Endothelial cell of umbilical vein (primary cell): ENCODE measurements around the gene EGFL6.

Source experiments
- EZH2 ChIP-seq: IDR thresholded peaks from 2 replicates; pipeline ENCODE4 v1.6.1; 2012; ENCODE audit warnings: borderline replicate concordance, low read depth, mild to moderate bottlenecking, moderate library complexity, low read length, inconsistent platforms; ENCODE audit not compliant: severe bottlenecking
- GATA2 ChIP-seq: IDR thresholded peaks from 2 replicates; pipeline ENCODE4 v1.7.0; 2011; ENCODE audit warnings: low read depth, mild to moderate bottlenecking, moderate library complexity, mixed read lengths, low read length; ENCODE audit not compliant: insufficient read length, insufficient read depth
- MYC ChIP-seq: IDR thresholded peaks from one replicate; pipeline ENCODE4 v1.6.1; 2011; ENCODE audit warnings: mild to moderate bottlenecking, low read depth, low read length
- POLR2AphosphoS5 ChIP-seq: IDR thresholded peaks from 2 replicates; pipeline ENCODE4 v1.6.1; 2012; ENCODE audit warnings: low read depth, mild to moderate bottlenecking, control low read depth, low read length, moderate library complexity; ENCODE audit not compliant: insufficient read depth
- TF ChIP-seq, protein P1 (sequence below), 2 donors: IDR thresholded peaks; 1 replicate in 1 of 2; 2 replicates in 1 of 2; pipeline ENCODE4 v1.5.1; 2011; ENCODE audit warnings: low read length in 2 of 2, mild to moderate bottlenecking in 2 of 2, moderate library complexity in 2 of 2, control low read depth in 1 of 2, inconsistent platforms in 1 of 2, low read depth in 1 of 2; ENCODE audit not compliant: insufficient read depth in 1 of 2; ENCODE audit errors: extremely low read depth in 1 of 2
- TF ChIP-seq, protein P2 (sequence below): IDR thresholded peaks from 2 replicates; pipeline ENCODE4 v1.6.1; 2011; ENCODE audit not compliant: insufficient read depth, insufficient read length

DNA sequence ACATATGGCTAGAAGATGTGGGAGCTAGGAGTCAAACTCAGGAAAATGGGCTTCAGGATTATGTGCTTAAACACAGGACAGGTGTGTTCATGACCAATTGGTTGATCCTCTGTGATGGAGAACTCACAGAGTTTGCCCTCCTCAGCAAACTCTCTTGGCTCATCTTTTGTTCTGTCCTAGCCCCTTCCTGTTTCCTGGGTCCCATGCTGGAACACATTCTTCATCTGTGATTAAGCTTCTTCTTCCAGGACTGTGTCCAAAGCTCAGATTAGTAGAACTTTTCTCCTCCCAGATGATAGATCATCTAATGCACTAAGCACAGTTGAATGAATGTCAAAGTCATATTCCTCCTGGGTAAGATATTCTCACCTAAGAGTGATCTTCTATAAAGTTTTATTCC lies 44.8 kb downstream of the EGFL6 start:
- TF ChIP-seq, protein P1, sequence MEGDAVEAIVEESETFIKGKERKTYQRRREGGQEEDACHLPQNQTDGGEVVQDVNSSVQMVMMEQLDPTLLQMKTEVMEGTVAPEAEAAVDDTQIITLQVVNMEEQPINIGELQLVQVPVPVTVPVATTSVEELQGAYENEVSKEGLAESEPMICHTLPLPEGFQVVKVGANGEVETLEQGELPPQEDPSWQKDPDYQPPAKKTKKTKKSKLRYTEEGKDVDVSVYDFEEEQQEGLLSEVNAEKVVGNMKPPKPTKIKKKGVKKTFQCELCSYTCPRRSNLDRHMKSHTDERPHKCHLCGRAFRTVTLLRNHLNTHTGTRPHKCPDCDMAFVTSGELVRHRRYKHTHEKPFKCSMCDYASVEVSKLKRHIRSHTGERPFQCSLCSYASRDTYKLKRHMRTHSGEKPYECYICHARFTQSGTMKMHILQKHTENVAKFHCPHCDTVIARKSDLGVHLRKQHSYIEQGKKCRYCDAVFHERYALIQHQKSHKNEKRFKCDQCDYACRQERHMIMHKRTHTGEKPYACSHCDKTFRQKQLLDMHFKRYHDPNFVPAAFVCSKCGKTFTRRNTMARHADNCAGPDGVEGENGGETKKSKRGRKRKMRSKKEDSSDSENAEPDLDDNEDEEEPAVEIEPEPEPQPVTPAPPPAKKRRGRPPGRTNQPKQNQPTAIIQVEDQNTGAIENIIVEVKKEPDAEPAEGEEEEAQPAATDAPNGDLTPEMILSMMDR (IDR thresholded peaks at IDR 0.05; ENCODE audit: extremely low read depth in 1 of 2, insufficient read depth in 1 of 2, low read depth in 1 of 2, low read length in 2 of 2), result no peak
- TF ChIP-seq EZH2, result no peak
- TF ChIP-seq POLR2AphosphoS5, result no peak
- TF ChIP-seq, protein P2, sequence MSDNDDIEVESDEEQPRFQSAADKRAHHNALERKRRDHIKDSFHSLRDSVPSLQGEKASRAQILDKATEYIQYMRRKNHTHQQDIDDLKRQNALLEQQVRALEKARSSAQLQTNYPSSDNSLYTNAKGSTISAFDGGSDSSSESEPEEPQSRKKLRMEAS, result no peak
- no peak for TF ChIP-seq MYC
- no peak for TF ChIP-seq GATA2
